ENCODE results near the gene CNTNAP5.

DNA sequence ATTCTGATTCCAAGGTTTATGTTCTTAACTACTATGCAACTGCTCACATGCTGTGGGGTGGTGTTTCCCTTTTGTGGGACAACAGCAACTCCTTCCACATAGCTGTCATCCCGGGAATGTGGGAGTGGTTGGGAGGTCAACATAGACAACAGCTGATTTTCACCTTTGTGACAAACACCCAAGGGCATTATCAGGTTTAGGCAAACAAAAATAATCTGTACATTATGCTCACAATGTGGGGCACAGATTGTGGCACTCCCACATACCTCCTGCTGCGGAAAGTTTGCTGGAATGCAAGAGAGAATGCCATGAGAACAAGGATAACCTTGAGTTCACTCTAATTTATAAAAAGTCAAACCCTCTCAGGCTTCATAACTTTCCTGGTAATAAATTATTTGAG, 582.6 kb downstream of the CNTNAP5 start:
- TF ChIP-seq, protein P1, sequence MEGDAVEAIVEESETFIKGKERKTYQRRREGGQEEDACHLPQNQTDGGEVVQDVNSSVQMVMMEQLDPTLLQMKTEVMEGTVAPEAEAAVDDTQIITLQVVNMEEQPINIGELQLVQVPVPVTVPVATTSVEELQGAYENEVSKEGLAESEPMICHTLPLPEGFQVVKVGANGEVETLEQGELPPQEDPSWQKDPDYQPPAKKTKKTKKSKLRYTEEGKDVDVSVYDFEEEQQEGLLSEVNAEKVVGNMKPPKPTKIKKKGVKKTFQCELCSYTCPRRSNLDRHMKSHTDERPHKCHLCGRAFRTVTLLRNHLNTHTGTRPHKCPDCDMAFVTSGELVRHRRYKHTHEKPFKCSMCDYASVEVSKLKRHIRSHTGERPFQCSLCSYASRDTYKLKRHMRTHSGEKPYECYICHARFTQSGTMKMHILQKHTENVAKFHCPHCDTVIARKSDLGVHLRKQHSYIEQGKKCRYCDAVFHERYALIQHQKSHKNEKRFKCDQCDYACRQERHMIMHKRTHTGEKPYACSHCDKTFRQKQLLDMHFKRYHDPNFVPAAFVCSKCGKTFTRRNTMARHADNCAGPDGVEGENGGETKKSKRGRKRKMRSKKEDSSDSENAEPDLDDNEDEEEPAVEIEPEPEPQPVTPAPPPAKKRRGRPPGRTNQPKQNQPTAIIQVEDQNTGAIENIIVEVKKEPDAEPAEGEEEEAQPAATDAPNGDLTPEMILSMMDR (IDR thresholded peaks at IDR 0.05; ENCODE audit: poor library complexity): no peak
- no peak for TF ChIP-seq EZH2 (IDR thresholded peaks at IDR 0.05; ENCODE audit: borderline replicate concordance)
